Posterior cingulate gyrus (tissue), 11 donors: ENCODE results near the gene NDUFAF8.

Experiments
- DNase-seq, 10 donors: peaks; one replicate each; pipeline versions ENCODE4 v3.0.0 to v3.0.0-alpha.2; 2020 to 2021; ENCODE audit warnings: mixed read lengths in 3 of 10
- intact Hi-C: fragments of 100-400 bp; cut with DNase I; formaldehyde crosslinking; loops from one replicate; pipeline ENCODE4 v1.15.1; 2023

Gene NDUFAF8

GRCh38 chr17:81238815-81239713, at the start of gene NDUFAF8, which contains the start of gene TEPSIN:
Gene NDUFAF8, plus strand, starts transcription at chr17:81239318. Its CDS starts 46 bp downstream, at chr17:81239364.
Gene TEPSIN, minus strand, starts transcription at chr17:81239055. Its CDS starts 22 bp downstream, at chr17:81239033.
- intact Hi-C loops: no loop called here
- peak; percentile 97 to 100 (median 98) for DNase-seq

GRCh38 chr17:81189670-81190530, 49.2 kb upstream of the NDUFAF8 start:
- DNase-seq: peak in 6 of 10 donors; percentile 34 to 93 (median 40)
- intact Hi-C loops: loop anchor here (1.0 kb wide), 1 partner anchor 48 kb away; no protein-coding TSS in a partner anchor

GRCh38 chr17:81190591-81190990, 48.5 kb upstream of the NDUFAF8 start:
- DNase-seq: peak in 1 of 10 donors; percentile 86
- intact Hi-C loops: no loop called here

- intact Hi-C loops: no loop called here
- peak in 1 of 10 donors; percentile 72 for DNase-seq
Measured at GRCh38 chr17:81191116-81191515, 48.0 kb upstream of the NDUFAF8 start.

- intact Hi-C loops: no loop called here
- peak in 1 of 10 donors; percentile 81 for DNase-seq
Measured at GRCh38 chr17:81191646-81192045, 47.5 kb upstream of the NDUFAF8 start.

- intact Hi-C loops: no loop called here
- peak in 1 of 10 donors; percentile 69 for DNase-seq
Measured at GRCh38 chr17:81192386-81193050, 46.6 kb upstream of the NDUFAF8 start.

GRCh38 chr17:81193051-81193410, 46.1 kb upstream of the NDUFAF8 start:
- intact Hi-C loops: no loop called here
- peak in 1 of 10 donors; percentile 75 for DNase-seq

GRCh38 chr17:81193470-81194224, 45.5 kb upstream of the NDUFAF8 start:
- intact Hi-C loops: no loop called here
- peak in 1 of 10 donors; percentile 84 for DNase-seq

GRCh38 chr17:81194225-81194760, 44.8 kb upstream of the NDUFAF8 start:
- no peak for DNase-seq
- intact Hi-C loops: no loop called here

GRCh38 chr17:81194941-81195901, 43.9 kb upstream of the NDUFAF8 start:
- intact Hi-C loops: no loop called here
- DNase-seq: peak in 1 of 10 donors; percentile 81

GRCh38 chr17:81195941-81196495, 43.1 kb upstream of the NDUFAF8 start:
- peak in 1 of 10 donors; percentile 62 for DNase-seq
- intact Hi-C loops: no loop called here

GRCh38 chr17:81196505-81197408, 42.4 kb upstream of the NDUFAF8 start:
- peak in 1 of 10 donors; percentile 77 for DNase-seq
- intact Hi-C loops: no loop called here

GRCh38 chr17:81197409-81197795, 41.7 kb upstream of the NDUFAF8 start:
- intact Hi-C loops: no loop called here

GRCh38 chr17:81197831-81198490, 41.2 kb upstream of the NDUFAF8 start:
- intact Hi-C loops: no loop called here
- DNase-seq: peak in 1 of 10 donors; percentile 87

More at GRCh38 chr17:81197409-81197795, 41.7 kb upstream of the NDUFAF8 start:
- peak in 1 of 10 donors; percentile 80 for DNase-seq

- intact Hi-C loops: no loop called here
Measured at GRCh38 chr17:81198826-81199481, 40.2 kb upstream of the NDUFAF8 start.

GRCh38 chr17:81199482-81199830, 39.7 kb upstream of the NDUFAF8 start:
- intact Hi-C loops: no loop called here
- DNase-seq: no peak

More at GRCh38 chr17:81198826-81199481, 40.2 kb upstream of the NDUFAF8 start:
- DNase-seq: no peak
